ENCODE data around the gene EXOC6. TPM values are rescaled to one million over a fixed set of nuclear protein-coding genes. Genes with fewer than 3 reads are reported as not detected.
"Not testable (repeated sequence)": the region's sequence is repeated elsewhere in the genome, so short reads cannot be mapped to it uniquely, and the experiment has no call there.

The EXOC6 gene
- total RNA-seq, 1 donor from 2014 or later, result 43.8 TPM

GRCh38 chr10:93077860-93078337, 229.6 kb downstream of the EXOC6 start:
- DNase-seq (ENCODE audit: low spot score), result peak; percentile 19

GRCh38 chr10:93079663-93080349, 231.5 kb downstream of the EXOC6 start:
- no peak for DNase-seq (ENCODE audit: low spot score)

- peak; percentile 49 for DNase-seq (ENCODE audit: low spot score)
These were observed 232.2 kb downstream of the EXOC6 start for GRCh38 chr10:93080350-93081046.

- DNase-seq (ENCODE audit: low spot score), result no peak
These were observed 233.0 kb downstream of the EXOC6 start for GRCh38 chr10:93081318-93081717.

GRCh38 chr10:93081834-93082233, 233.5 kb downstream of the EXOC6 start:
- DNase-seq (ENCODE audit: low spot score), result no peak

- DNase-seq (ENCODE audit: low spot score), result no peak
These were observed 235.6 kb downstream of the EXOC6 start for GRCh38 chr10:93083743-93084539.

GRCh38 chr10:93085272-93085859, 237.0 kb downstream of the EXOC6 start:
- DNase-seq (ENCODE audit: low spot score), result no peak

GRCh38 chr10:93086289-93086688, 238.0 kb downstream of the EXOC6 start:
- no peak for DNase-seq (ENCODE audit: low spot score)

GRCh38 chr10:93087846-93088245, 239.5 kb downstream of the EXOC6 start:
- DNase-seq (ENCODE audit: low spot score), result no peak

GRCh38 chr10:93088466-93088865, 240.1 kb downstream of the EXOC6 start:
- DNase-seq (ENCODE audit: low spot score), result no peak

GRCh38 chr10:93090619-93091018, 242.3 kb downstream of the EXOC6 start:
- no peak for DNase-seq (ENCODE audit: low spot score)

GRCh38 chr10:93091960-93092359, 243.6 kb downstream of the EXOC6 start:
- no peak for DNase-seq (ENCODE audit: low spot score)

GRCh38 chr10:93095225-93095624, 246.9 kb downstream of the EXOC6 start:
- no peak for DNase-seq (ENCODE audit: low spot score)

GRCh38 chr10:93096901-93097300, 248.6 kb downstream of the EXOC6 start:
- DNase-seq (ENCODE audit: low spot score), result no peak

- DNase-seq (ENCODE audit: low spot score), result no peak
These were observed 249.1 kb downstream of the EXOC6 start for GRCh38 chr10:93097386-93097785.

GRCh38 chr10:93098816-93099215, 250.5 kb downstream of the EXOC6 start:
- DNase-seq (ENCODE audit: low spot score), result no peak

- DNase-seq (ENCODE audit: low spot score), result no peak
These were observed 251.3 kb downstream of the EXOC6 start for GRCh38 chr10:93099670-93100069.

GRCh38 chr10:93101148-93101547, 252.8 kb downstream of the EXOC6 start:
- DNase-seq (ENCODE audit: low spot score), result not testable (repeated sequence)

GRCh38 chr10:93103953-93104352, 255.6 kb downstream of the EXOC6 start:
- no peak for DNase-seq (ENCODE audit: low spot score)

GRCh38 chr10:93106631-93107072, 258.3 kb downstream of the EXOC6 start:
- no peak for DNase-seq (ENCODE audit: low spot score)

Measured in umbilical cord (tissue), 2 donors.